Activated T-cell treated with anti-CD3 and anti-CD28 coated beads, Interleukin-2, amount 50 U/mL, for 72 hours (primary cell): ENCODE measurements around the gene DMRT3. TPM values are rescaled to one million over a fixed set of nuclear protein-coding genes. Genes with fewer than 3 reads are reported as not detected.

Source experiments
- ATAC-seq, 2 donors: fragments of 150-1000 bp; cut with Tn5 transposase; replicated peaks in 1 of 2; 2 replicates each; pipeline ENCODE4 v1.10.0; 2021; ENCODE audit warnings: moderate library complexity in 2 of 2, mild to moderate bottlenecking in 1 of 2
- DNase-seq, 2 donors: peaks; one replicate each; pipeline ENCODE4 v3.0.0; 2021 to 2022; ENCODE audit warnings: mixed read lengths in 1 of 2
- H3K27ac Mint-ChIP-seq: one replicate; pipeline ENCODE4 v1.8.0; 2022; ENCODE audit warnings: mild to moderate bottlenecking, moderate library complexity, mixed read lengths
- H3K27me3 Mint-ChIP-seq: one replicate; pipeline ENCODE4 v1.8.0; 2022; ENCODE audit warnings: low read depth, mixed read lengths
- H3K36me3 Mint-ChIP-seq, 2 donors: one replicate each; pipeline ENCODE4 v1.8.0; 2022; ENCODE audit warnings: mixed read lengths in 2 of 2, mild to moderate bottlenecking in 1 of 2; ENCODE audit not compliant: insufficient read depth in 2 of 2
- H3K4me1 Mint-ChIP-seq: one replicate; pipeline ENCODE4 v1.8.0; 2022; ENCODE audit warnings: low read depth, mixed read lengths
- H3K4me3 Mint-ChIP-seq, 2 donors: one replicate each; pipeline ENCODE4 v1.8.0; 2022; ENCODE audit warnings: mild to moderate bottlenecking in 2 of 2, mixed read lengths in 2 of 2, moderate library complexity in 2 of 2
- H3K9me3 Mint-ChIP-seq, 2 donors: one replicate each; pipeline ENCODE4 v1.8.0; 2022; ENCODE audit warnings: mixed read lengths in 2 of 2
- total RNA-seq, 2 donors: library from RNA; stranded (reverse); gene quantifications; one replicate each; pipeline ENCODE4 v1.2.3, GENCODE V29; 2022

DMRT3 gene
- total RNA-seq, 2 donors from 2014 or later = not detected

- ATAC-seq = no peak
- no peak overlapping the region for H3K27ac Mint-ChIP-seq
- H3K36me3 Mint-ChIP-seq = no peaks in the 10 kb centered on the region
- no peaks in the 10 kb centered on the region for H3K9me3 Mint-ChIP-seq
- no peak for DNase-seq
- no peak overlapping the region for H3K4me3 Mint-ChIP-seq
- H3K27me3 Mint-ChIP-seq = peaks cover 38% of the 10 kb centered on the region
- peaks cover 4% of the 10 kb centered on the region for H3K4me1 Mint-ChIP-seq
Observed at GRCh38 chr9:959914-960313, 16.5 kb upstream of the DMRT3 start.

DNA sequence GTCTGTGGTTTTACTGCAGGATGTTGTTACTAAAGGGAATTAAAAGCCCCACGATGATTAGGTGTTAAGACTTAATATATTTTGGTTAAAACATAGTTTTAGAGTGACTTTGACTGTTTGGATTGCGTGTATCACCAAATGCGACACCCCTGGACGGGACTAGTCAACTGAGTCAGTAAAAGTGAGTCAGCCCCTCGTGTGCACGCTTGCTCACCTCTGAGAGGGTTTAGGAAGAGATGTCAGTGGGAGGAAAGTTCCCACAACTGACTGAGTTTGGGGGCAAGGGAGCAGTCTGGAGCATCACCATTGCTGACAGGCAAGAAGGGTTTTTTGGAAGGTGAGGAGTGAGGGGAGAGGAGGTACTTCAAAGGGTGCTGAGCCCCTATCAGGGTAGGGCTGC is 14.4 kb upstream of the DMRT3 start:
- peaks cover 53% of the 10 kb centered on the region for H3K27me3 Mint-ChIP-seq
- DNase-seq (no peak), ATAC-seq (no peak)
- no peaks in the 10 kb centered on the region for H3K9me3 Mint-ChIP-seq
- H3K36me3 Mint-ChIP-seq = no peaks in the 10 kb centered on the region
- H3K4me1 Mint-ChIP-seq = peaks cover 4% of the 10 kb centered on the region
- no peak overlapping the region for H3K4me3 Mint-ChIP-seq
- no peak overlapping the region for H3K27ac Mint-ChIP-seq

- Mint-ChIP-seq H3K36me3 (peaks cover 0 to 3% of the 10 kb centered on the region in 2 donors), H3K4me3 (no peak overlapping the region), H3K27me3 (peaks cover 88% of the 10 kb centered on the region), H3K9me3 (no peaks in the 10 kb centered on the region), H3K4me1 (peaks cover 28% of the 10 kb centered on the region), H3K27ac (no peak overlapping the region)
- ATAC-seq (no peak), DNase-seq (no peak)
Observed at GRCh38 chr9:965497-965896, 11.0 kb upstream of the DMRT3 start.

DNA sequence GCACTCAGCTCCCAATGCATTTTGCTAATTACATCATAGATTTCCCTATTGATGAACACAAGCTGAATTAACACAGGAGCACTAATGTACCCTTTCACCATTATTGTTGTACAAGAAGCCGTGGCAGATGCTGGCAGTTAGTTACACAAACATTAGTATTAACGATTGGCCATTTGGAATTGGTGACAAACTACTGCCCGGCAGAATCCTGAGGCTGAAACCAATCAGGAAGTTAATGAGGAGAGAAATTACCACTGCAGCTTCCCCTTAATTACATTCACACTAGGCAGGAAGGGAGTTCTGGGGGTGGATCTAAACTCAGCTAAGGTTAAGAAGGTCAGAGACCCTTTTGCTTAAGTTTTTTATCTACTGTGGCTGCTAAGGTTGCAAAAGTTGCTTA is 9.6 kb upstream of the DMRT3 start:
- Mint-ChIP-seq H3K4me3 (no peak overlapping the region), H3K27me3 (peaks cover 75% of the 10 kb centered on the region), H3K9me3 (no peaks in the 10 kb centered on the region), H3K27ac (no peak overlapping the region), H3K36me3 (peaks cover 0 to 3% of the 10 kb centered on the region in 2 donors), H3K4me1 (peaks cover 28% of the 10 kb centered on the region)
- no peak for ATAC-seq
- no peak for DNase-seq

DNA sequence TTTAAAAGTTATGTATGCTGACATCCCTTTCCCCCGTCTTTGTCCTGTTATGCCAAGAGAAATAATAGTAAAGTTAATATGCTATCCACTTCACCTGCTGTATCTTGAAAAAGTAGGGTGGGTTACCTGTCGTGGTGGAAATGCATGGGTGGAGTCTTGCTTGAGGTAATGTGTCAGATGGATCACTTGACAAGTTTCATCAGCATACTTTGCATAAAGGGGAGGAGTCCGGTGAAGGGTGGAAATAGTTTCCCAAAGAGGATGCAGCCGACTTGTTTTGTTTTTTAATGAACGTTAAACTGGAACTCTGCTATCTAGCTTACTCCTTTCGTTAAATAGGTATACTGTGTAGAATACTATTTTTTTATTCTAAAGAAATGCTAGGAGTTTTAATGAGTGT is 9.0 kb upstream of the DMRT3 start:
- DNase-seq = no peak
- H3K27ac Mint-ChIP-seq = no peak overlapping the region
- no peaks in the 10 kb centered on the region for H3K9me3 Mint-ChIP-seq
- H3K27me3 Mint-ChIP-seq = peaks cover 69% of the 10 kb centered on the region
- H3K4me3 Mint-ChIP-seq = peak overlapping the region; percentile 31 to 43
- H3K36me3 Mint-ChIP-seq = peaks cover 0 to 3% of the 10 kb centered on the region in 2 donors
- no peak for ATAC-seq
- peaks cover 28% of the 10 kb centered on the region for H3K4me1 Mint-ChIP-seq

GRCh38 chr9:967903-968641 is 8.4 kb upstream of the DMRT3 start:
- Mint-ChIP-seq H3K27ac (no peak overlapping the region), H3K4me1 (peaks cover 34% of the 10 kb centered on the region), H3K4me3 (peak overlapping the region; percentile 31 to 43), H3K9me3 (no peaks in the 10 kb centered on the region), H3K27me3 (peaks cover 65% of the 10 kb centered on the region), H3K36me3 (peaks cover 0 to 3% of the 10 kb centered on the region in 2 donors)
- no peak for DNase-seq
- ATAC-seq = no peak

GRCh38 chr9:969310-970150 is 6.9 kb upstream of the DMRT3 start:
- Mint-ChIP-seq H3K36me3 (peaks cover 0 to 9% of the 10 kb centered on the region in 2 donors), H3K9me3 (no peaks in the 10 kb centered on the region), H3K4me1 (peaks cover 49% of the 10 kb centered on the region), H3K27me3 (peaks cover 71% of the 10 kb centered on the region), H3K4me3 (peak overlapping the region; percentile 44 to 51), H3K27ac (no peak overlapping the region)
- DNase-seq (peak in 1 of 2 donors; percentile 3), ATAC-seq (no peak)

DNA sequence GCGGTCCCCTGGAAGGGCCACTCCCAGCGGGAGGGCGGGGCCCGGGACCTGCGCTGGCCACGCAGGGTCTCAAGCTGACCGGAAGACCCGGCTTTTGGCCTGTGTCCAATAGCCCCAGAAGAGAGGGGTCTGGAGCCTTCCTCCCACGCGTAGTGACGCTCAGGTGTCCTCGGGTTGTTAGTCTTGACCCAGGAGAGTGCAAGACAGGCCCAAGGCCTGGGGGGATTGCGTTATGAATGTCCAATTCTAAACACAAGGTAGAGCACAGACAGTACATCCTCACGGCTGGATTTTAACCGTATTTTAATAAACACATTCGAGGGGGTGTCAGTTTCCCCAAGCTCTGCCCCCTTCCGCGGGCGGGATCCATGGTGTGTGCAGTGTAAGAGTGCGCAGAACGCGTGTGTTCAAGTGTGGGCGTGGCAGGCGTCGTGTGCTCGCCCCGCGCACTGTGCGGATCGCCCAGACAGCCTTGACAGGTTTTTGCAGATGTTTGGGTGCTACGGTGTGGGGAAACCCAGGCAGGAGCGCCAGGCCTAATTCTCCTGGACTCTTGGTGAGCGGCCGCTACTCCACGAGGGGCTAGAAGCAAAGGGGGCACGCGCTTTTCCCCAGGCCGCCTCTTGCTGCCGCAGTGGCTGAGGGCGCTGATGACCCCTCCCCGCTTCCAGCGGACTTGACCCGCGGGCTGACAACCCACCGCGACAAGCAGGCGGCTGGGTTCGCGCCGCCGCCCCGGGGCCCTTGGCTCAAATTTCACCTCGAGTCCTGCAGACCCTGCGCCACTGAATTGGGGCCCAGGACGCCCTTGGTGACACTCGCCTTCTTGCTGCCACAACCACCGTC is 6.1 kb upstream of the DMRT3 start:
- Mint-ChIP-seq H3K9me3 (no peaks in the 10 kb centered on the region), H3K27me3 (peaks cover 71% of the 10 kb centered on the region), H3K36me3 (peaks cover 0 to 9% of the 10 kb centered on the region in 2 donors), H3K4me3 (peak overlapping the region; percentile 44 to 45), H3K27ac (peak overlapping the region; percentile 42), H3K4me1 (peaks cover 49% of the 10 kb centered on the region)
- DNase-seq = no peak
- no peak for ATAC-seq

DNA sequence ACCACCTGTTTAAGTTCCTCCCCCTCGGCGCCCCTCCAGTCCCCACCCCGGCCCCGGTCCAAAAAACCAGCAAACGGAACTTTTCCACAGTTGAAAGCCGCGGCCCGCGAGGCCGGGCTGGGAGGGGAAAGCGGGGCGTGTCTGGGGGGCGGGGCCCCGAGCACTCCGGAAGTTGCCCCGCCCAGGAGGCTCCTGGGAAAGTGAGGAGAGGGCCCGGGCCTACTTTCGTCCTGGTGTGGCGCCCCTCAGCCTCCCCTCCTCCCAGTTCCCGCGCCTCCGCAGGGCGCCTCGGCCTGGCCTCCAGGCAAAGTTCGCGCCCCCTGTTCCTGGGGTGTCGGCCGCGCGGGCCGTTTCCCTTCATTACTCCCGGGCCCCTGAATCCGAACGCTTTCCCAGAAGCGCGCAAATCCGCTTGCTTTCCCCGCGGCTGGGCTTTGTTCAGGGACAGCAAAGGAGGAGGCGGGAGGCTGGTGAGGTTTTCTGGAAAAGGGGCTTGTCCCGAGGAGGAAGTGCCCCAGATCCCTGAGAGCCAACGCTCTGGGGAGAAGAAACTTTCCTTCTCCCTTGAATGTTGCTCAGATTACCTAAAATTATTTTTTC is 4.5 kb upstream of the DMRT3 start:
- Mint-ChIP-seq H3K27ac (peak overlapping the region; percentile 33), H3K27me3 (peaks cover 71% of the 10 kb centered on the region), H3K36me3 (peaks cover 0 to 10% of the 10 kb centered on the region in 2 donors), H3K9me3 (no peaks in the 10 kb centered on the region), H3K4me3 (peak overlapping the region; percentile 59 to 62), H3K4me1 (peaks cover 49% of the 10 kb centered on the region)
- ATAC-seq (peak; percentile 37 to 60), DNase-seq (peak; percentile 23 to 39)

GRCh38 chr9:972501-973294 is 3.8 kb upstream of the DMRT3 start:
- Mint-ChIP-seq H3K27me3 (peaks cover 68% of the 10 kb centered on the region), H3K9me3 (no peaks in the 10 kb centered on the region), H3K27ac (peak overlapping the region; percentile 33), H3K4me1 (peaks cover 43% of the 10 kb centered on the region), H3K36me3 (peaks cover 0 to 10% of the 10 kb centered on the region in 2 donors), H3K4me3 (peak overlapping the region; percentile 59 to 62)
- peak; percentile 8 to 10 for DNase-seq
- no peak for ATAC-seq

DNA sequence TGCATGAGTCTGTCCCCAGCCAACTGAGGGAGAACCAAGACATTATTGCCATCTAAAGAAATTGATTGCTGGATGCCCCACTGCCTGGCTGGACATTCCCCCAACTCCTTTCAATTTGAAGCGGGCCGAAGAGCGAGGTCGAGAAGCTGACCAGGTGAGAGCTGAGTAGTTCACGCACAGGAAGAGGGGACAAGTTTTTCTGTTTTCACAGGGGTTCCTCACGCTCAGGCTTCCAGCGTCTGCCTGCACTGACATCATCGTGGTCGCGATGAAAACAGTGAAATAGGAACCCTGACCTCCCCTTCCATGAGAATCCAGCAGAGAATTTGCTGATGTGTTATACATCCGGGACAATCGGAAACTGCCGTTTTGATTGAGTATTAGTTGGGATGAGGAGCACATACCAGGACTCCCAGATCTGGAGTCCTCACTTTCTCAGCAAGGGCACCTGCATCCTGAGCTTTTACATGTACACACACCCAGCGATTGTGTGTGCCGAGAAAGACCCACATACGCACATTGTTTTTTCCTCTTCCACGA is 3.1 kb upstream of the DMRT3 start:
- Mint-ChIP-seq H3K36me3 (peaks cover 0 to 10% of the 10 kb centered on the region in 2 donors), H3K27me3 (peaks cover 68% of the 10 kb centered on the region), H3K27ac (no peak overlapping the region), H3K9me3 (no peaks in the 10 kb centered on the region), H3K4me3 (peak overlapping the region; percentile 34 to 43), H3K4me1 (peaks cover 37% of the 10 kb centered on the region)
- ATAC-seq (no peak), DNase-seq (no peak)
